Esophagus muscularis mucosa (tissue), 4 donors: ENCODE results near the gene MRPL22. TPM values are rescaled to one million over a fixed set of nuclear protein-coding genes. Genes with fewer than 3 reads are reported as not detected.

ENCODE experiments used
- DNase-seq: peaks from one replicate; pipeline ENCODE4 v3.0.0-alpha.2; 2017; ENCODE audit errors: extremely low spot score
- H3K27ac ChIP-seq, 4 donors: fragments of 200-600 bp; sonication (generic); replicated peaks in 1 of 4; 1 replicate in 3 of 4; 2 replicates in 1 of 4; pipeline ENCODE4 v1.5.1; 2016 to 2019; ENCODE audit warnings: mild to moderate bottlenecking in 1 of 4
- H3K27me3 ChIP-seq, 4 donors: fragments of 200-600 bp; sonication (generic); one replicate each; pipeline versions ENCODE4 v1.5.1 to v1.6.0; 2016 to 2019
- H3K36me3 ChIP-seq, 4 donors: fragments of 200-600 bp; sonication (generic); one replicate each; pipeline ENCODE4 v1.5.1; 2016 to 2019
- H3K4me1 ChIP-seq, 4 donors: fragments of 200-600 bp; sonication (generic); one replicate each; pipeline ENCODE4 v1.5.1; 2016 to 2019
- H3K4me3 ChIP-seq, 4 donors: fragments of 200-600 bp; sonication (generic); 1 replicate in 2 of 4; 2 replicates in 2 of 4; pipeline ENCODE4 v1.5.1; 2016 to 2019; ENCODE audit warnings: mild to moderate bottlenecking in 4 of 4, moderate library complexity in 1 of 4
- H3K9me3 ChIP-seq, 4 donors: fragments of 200-600 bp; sonication (generic); 1 replicate in 3 of 4; 2 replicates in 1 of 4; pipeline ENCODE4 v1.5.1; 2016 to 2019
- CTCF ChIP-seq, 3 experiments: fragments of 200-600 bp in 2 of 3; fragments of 450-650 bp in 1 of 3; sonication (generic) in 2 of 3; IDR thresholded peaks; one replicate each; pipeline ENCODE4 v1.5.1; 2017 to 2019; ENCODE audit warnings: antibody characterized with exemption in 3 of 3, mild to moderate bottlenecking in 2 of 3, moderate library complexity in 1 of 3
- EP300 ChIP-seq: sonication (generic); formaldehyde crosslinking; IDR thresholded peaks from one replicate; pipeline ENCODE4 v1.6.1; 2017; ENCODE audit warnings: antibody characterized with exemption
- POLR2A ChIP-seq: fragments of 450-650 bp; IDR thresholded peaks from one replicate; pipeline ENCODE4 v1.6.1; 2017; ENCODE audit warnings: antibody characterized with exemption, moderate library complexity, mild to moderate bottlenecking, low read depth
- POLR2AphosphoS5 ChIP-seq, 2 donors: sonication (generic); formaldehyde crosslinking; IDR thresholded peaks; one replicate each; pipeline ENCODE4 v1.6.1; 2017; ENCODE audit warnings: antibody characterized with exemption in 2 of 2
- WGBS: methylation state at CpG from one replicate; pipeline ENCODE4 v1.1.5; 2018; 5-methylcytosine and 5-hydroxymethylcytosine counted together
- intact Hi-C: fragments of 100-400 bp; cut with DNase I; formaldehyde crosslinking; loops from one replicate; pipeline ENCODE4 v1.15.1; 2023
- total RNA-seq, 4 donors: library from RNA; depleted of rRNA; stranded (reverse); fragments of >200 nt; gene quantifications; one replicate each; pipeline versions ENCODE4 v1.1.0 to v1.2.1, GENCODE V29; 2016

The MRPL22 gene
- total RNA-seq, 4 donors from 2014 or later = 8.7 to 31.4 (median 17.2) TPM

DNA sequence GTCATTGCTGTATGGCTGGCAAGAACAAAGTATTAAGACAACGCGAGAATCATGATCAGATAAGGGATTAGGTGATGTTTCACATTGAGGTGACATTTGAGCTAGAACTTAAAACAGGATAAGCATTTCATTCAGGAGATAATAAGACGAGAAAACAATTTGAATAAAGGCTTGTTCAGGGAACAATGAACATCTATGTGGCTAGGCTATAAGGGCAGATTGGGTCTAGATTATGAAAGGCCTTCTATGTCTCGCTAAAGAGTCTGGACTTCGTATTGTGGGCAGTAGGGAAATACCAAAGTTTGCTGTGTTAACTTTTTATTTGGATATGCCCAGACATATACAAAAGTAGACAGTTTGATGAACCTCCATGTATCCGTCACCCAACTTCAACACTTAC lies 6.9 kb downstream of the MRPL22 start:
- intact Hi-C loops = loop anchor here (10.0 kb wide), 2 partner anchors 197 to 503 kb away; partner anchors contain the start of gene SAP30L
- H3K4me3 ChIP-seq = no peak overlapping the region
- TF ChIP-seq CTCF (IDR thresholded peaks at IDR 0.05) = no peak
- TF ChIP-seq POLR2A = no peak
- no peak for TF ChIP-seq POLR2AphosphoS5 (IDR thresholded peaks at IDR 0.05)
- no peak for TF ChIP-seq EP300
- H3K27me3 ChIP-seq = no peaks in the 10 kb centered on the region
- peaks cover 0 to 17% (median 4%) of the 10 kb centered on the region in 4 donors for H3K36me3 ChIP-seq
- no peak for DNase-seq
- H3K4me1 ChIP-seq = peaks cover 9 to 46% (median 25%) of the 10 kb centered on the region in 4 donors
- no peak overlapping the region for H3K27ac ChIP-seq
- WGBS = 84% methylated on average over 6 of the region's 6 CpGs
- H3K9me3 ChIP-seq = no peaks in the 10 kb centered on the region

GRCh38 chr5:154948313-154948712 lies 7.4 kb downstream of the MRPL22 start:
- WGBS = 98% methylated on average over 4 of the region's 4 CpGs
- Histone ChIP-seq H3K4me1 (peaks cover 9 to 41% (median 21%) of the 10 kb centered on the region in 4 donors), H3K36me3 (peaks cover 0 to 17% (median 4%) of the 10 kb centered on the region in 4 donors), H3K4me3 (no peak overlapping the region), H3K9me3 (no peaks in the 10 kb centered on the region), H3K27ac (no peak overlapping the region), H3K27me3 (no peaks in the 10 kb centered on the region)
- no peak for TF ChIP-seq POLR2AphosphoS5 (IDR thresholded peaks at IDR 0.05)
- TF ChIP-seq EP300 = no peak
- TF ChIP-seq CTCF (IDR thresholded peaks at IDR 0.05) = no peak
- TF ChIP-seq POLR2A = no peak
- intact Hi-C loops = loop anchor here (10.0 kb wide), 2 partner anchors 196 to 504 kb away; partner anchors contain the start of gene SAP30L
- no peak for DNase-seq

GRCh38 chr5:154949781-154950180 lies 8.9 kb downstream of the MRPL22 start:
- no peak for DNase-seq
- Histone ChIP-seq H3K4me1 (peaks cover 9 to 33% (median 19%) of the 10 kb centered on the region in 4 donors), H3K27ac (no peak overlapping the region), H3K4me3 (no peak overlapping the region), H3K9me3 (no peaks in the 10 kb centered on the region), H3K27me3 (no peaks in the 10 kb centered on the region), H3K36me3 (peaks cover 0 to 8% (median 1%) of the 10 kb centered on the region in 4 donors)
- WGBS = 97% methylated on average over 2 of the region's 2 CpGs
- intact Hi-C loops = loop anchor here (10.0 kb wide), 2 partner anchors 195 to 505 kb away; partner anchors contain the start of gene SAP30L
- no peak for TF ChIP-seq EP300
- TF ChIP-seq POLR2A = no peak

GRCh38 chr5:154956712-154957111 lies 15.8 kb downstream of the MRPL22 start:
- no peak for TF ChIP-seq POLR2AphosphoS5 (IDR thresholded peaks at IDR 0.05)
- no peak for TF ChIP-seq EP300
- TF ChIP-seq POLR2A = no peak
- no peak for TF ChIP-seq CTCF (IDR thresholded peaks at IDR 0.05)
- DNase-seq = no peak
- H3K36me3 ChIP-seq = peaks cover 22 to 57% (median 46%) of the 10 kb centered on the region in 4 donors
- H3K27ac ChIP-seq = no peak overlapping the region
- no peak overlapping the region for H3K4me3 ChIP-seq
- no peaks in the 10 kb centered on the region for H3K9me3 ChIP-seq
- H3K27me3 ChIP-seq = no peaks in the 10 kb centered on the region
- intact Hi-C loops = no loop called here
- no peaks in the 10 kb centered on the region for H3K4me1 ChIP-seq

- H3K4me3 ChIP-seq = no peak overlapping the region
- 95% methylated on average over 1 of the region's 1 CpG for WGBS
- intact Hi-C loops = no loop called here
- no peak for TF ChIP-seq POLR2A
- H3K9me3 ChIP-seq = no peaks in the 10 kb centered on the region
- no peaks in the 10 kb centered on the region for H3K27me3 ChIP-seq
- H3K27ac ChIP-seq = no peak overlapping the region
- H3K36me3 ChIP-seq = peaks cover 24 to 80% (median 58%) of the 10 kb centered on the region in 4 donors
- no peaks in the 10 kb centered on the region for H3K4me1 ChIP-seq
- no peak for DNase-seq
Observed at GRCh38 chr5:154962494-154962893, 21.6 kb downstream of the MRPL22 start.
